Muscle of arm (tissue), 12 donors: ENCODE data around the gene SHISA9. TPM values are rescaled to one million over a fixed set of nuclear protein-coding genes. Genes with fewer than 3 reads are reported as not detected.

Experiments
- DNase-seq: peaks from one replicate; pipeline ENCODE4 v3.0.0-alpha.2; 2013
- polyA plus RNA-seq, 12 donors: library from polyadenylated mRNA; unstranded; fragments of 120-200 nt; gene quantifications; one replicate each; pipeline ENCODE4 v1.2.1, GENCODE V29; 2013; ENCODE audit not compliant: insufficient read length in 12 of 12

Gene SHISA9
- polyA plus RNA-seq, 12 donors = 0.03 to 9.6 (median 0.15) TPM; not detected in 1

DNA sequence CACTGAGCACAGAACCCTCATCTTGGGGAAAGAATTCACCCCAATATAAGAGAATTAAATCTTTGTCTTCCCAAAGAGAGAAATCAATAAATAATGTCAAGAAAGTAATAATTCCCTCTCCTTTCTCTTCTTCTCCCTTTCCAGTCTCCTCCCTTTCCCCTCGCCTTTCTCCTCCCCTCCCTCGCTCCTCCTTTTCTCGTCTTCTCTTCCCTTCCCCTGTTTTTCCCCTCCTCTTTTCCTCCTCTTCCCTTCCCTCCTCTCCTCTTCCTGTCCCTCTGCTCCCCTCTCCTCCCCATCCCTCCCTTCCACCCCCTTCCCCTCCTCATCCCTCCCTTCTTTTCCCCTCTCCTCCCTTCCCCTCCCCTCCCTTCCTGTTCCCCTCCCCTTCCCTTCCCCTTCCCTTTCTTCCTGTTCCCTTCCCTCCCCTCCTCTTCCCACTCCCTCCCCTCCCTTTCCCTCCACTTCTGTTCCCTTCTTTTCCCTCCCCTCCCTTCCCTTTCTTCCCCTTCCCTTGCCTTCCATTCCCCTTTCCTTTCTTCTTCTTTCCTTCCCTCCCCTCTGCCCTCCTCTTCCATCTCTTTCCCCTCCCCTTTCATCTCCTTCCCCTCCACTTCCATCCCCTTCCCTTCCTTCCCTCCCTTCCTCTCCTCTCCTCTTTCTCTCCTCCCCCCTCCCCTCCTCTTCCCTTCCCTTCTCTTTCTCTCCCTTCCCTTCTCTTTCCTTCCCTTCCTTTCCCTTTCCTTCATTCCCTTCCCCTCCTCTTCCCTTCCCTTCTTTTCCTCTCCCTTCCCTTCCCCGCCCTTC lies 363.6 kb downstream of the SHISA9 start:
- DNase-seq = no peak

DNA sequence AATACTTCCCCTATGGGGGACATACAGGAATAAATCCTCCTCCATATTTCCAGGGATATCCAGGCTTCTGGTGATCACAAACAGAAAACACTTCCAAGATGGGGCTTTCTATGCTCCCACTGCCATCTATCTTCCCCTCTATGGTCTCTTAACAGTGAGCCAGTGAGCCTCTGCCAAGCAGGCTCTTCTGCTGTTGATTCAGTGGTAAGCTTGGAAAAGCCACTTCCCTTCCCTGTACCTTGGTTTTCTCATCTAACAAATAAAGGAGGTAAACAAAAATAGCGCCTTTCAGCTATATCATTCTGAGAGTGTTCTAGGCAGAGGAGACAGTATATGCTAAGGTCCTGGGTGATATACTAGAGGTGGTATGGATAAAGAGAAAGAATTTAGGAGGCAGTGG lies 368.0 kb downstream of the SHISA9 start:
- no peak for DNase-seq

DNA sequence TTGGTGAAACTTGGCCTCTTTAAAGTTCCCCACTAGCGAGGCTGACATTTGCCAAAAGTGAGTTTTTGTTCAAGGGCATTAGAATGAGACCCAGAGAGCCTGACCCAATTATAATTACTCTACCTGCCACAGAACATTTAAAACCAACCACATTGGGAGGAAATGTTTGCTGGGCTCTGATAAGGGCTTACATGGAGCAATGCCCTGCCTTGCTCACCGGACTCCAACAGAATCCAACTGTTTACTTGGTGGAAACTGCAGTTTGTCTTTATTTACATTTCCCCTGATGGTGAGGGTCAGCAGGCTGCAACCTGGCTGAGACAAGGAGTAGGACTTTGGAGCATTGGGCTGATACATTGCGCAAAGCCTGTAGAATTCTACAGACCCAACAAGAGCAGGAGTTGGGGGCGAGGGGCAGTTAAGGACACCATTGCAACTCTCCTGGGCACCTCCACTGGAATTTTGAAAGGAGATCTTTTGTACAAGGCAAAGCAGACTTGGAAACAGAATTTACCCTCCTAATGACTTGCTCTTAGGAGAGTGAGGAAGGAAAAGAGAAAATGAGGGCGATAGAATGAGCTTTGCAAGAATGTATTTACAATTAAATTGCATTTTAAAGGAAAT lies 368.6 kb downstream of the SHISA9 start:
- no peak for DNase-seq

DNA sequence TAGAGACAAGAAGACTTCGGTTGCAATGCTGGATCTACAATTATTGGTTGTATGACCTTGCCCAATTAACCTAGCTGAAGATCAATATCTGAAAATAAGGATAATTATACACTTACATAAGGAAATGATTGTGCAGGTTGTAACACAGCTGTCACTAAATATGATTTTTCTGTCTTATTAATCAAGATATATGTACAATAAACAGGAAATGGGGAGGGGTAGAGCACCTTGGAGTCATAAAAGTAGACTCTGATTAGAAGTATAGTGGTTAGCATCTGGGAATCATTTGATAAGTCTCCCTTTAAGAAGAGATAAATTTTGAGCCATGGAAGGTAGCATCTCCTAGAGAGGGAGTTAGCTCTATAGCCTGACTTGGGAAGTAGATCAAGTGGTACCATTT lies 369.2 kb downstream of the SHISA9 start:
- no peak for DNase-seq

DNA sequence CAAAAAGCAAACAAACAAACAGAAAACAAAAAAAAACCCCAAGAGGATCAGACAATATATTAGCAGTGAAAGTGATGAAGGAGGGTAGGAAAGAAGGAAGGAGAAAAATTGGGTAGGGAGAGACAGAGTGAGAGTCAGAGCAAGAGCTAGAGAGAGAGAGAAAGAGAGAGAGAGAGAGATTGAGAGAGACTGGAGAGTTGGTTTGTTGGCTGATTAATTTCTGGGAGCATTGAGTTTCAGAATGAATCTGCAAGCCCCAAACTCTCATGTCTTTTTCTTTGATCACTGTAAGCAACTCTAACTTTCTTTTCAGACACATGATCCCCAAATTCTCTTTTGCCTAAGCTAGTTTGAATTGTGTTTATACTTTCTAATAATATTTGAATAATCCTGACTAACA lies 388.1 kb downstream of the SHISA9 start:
- DNase-seq = no peak

Other genes with a start within 250 kb of the SHISA9 start
- 10 to 100 TPM in 2 of 12 donors, 1 to 10 TPM in 9, not detected in 1; 7.4 to 13.3 (median 8.4) TPM for gene CPPED1, start 97.7 kb upstream of the SHISA9 start, polyA plus RNA-seq